OCI-M2 (cell line): Measurements from ENCODE around the gene NSD2.
A peak's percentile ranks its signal among the peaks of the same experiment; 100 is the strongest.
"Not testable (repeated sequence)": the region's sequence is repeated elsewhere in the genome, so short reads cannot be mapped to it uniquely, and the experiment has no call there.

Source experiments
- DNase-seq: peaks from one replicate; lab custom pipeline; 2025; ENCODE audit not compliant: unreplicated experiment; lab: John Stamatoyannopoulos, UW

Gene NSD2

GRCh38 chr4:1898007-1898406, 26.8 kb downstream of the NSD2 start:
- DNase-seq, result no peak

DNA sequence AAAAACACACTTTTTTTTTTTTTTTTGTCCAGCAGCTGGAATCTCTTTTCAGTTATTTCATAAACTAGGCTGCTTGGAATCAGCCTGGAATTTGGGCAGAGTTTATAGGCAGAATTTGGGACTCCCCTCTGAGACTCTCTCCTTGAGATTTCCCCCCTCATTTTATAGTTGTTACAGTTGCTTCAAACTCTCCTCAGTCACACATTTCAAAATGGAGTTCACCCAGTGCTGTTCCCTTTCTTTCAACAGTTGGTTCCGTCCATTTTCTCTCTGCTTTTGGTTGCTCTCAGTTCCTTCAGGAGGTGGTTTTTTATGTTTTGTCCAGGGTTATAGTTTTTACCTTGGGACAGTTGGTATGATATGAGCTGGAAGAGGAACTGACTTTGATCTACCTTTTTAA, 27.5 kb downstream of the NSD2 start:
- no peak for DNase-seq

GRCh38 chr4:1899149-1900086, 28.2 kb downstream of the NSD2 start:
- DNase-seq, result peak; percentile 36

GRCh38 chr4:1900087-1900433, 28.9 kb downstream of the NSD2 start:
- DNase-seq, result no peak

- DNase-seq, result no peak
These were observed 29.4 kb downstream of the NSD2 start for GRCh38 chr4:1900624-1901023.

GRCh38 chr4:1901127-1901526, 29.9 kb downstream of the NSD2 start:
- no peak for DNase-seq

GRCh38 chr4:1902243-1902642, 31.1 kb downstream of the NSD2 start:
- no peak for DNase-seq

DNA sequence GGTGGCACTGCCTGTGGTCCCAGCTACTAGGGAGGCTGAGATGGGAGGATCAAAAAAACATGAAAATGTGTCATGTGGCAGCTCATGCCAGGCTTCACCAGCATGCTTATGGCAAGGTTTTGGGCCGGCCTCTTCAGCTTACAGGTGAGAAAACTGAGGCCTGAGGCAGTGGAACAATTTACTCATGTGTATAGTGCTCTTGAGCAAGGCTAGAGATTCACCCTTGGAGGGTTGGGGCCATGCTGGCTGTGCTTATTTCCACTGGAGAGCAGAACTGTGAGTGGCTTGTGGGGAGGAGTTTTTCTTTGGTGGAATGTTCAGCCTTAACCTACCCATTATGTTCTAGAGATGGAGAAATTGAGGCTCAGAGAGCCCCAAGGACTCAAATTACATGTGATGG, 31.8 kb downstream of the NSD2 start:
- DNase-seq, result no peak

DNA sequence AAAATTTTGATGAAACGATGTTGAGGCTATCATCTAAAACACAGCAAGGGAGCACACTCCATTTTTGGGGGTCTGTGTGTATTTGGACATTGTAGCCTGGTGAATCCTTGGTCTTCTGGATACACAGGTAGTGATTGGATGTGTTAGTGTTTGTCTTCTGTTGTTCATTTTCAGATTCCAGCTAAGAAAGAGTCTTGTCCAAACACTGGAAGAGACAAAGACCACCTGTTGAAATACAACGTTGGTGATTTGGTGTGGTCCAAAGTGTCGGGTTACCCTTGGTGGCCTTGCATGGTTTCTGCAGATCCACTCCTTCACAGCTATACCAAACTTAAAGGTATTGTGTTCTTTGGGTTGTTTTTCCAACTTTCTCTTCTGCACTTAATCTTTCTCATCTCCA, 32.8 kb downstream of the NSD2 start:
- no peak for DNase-seq

DNA sequence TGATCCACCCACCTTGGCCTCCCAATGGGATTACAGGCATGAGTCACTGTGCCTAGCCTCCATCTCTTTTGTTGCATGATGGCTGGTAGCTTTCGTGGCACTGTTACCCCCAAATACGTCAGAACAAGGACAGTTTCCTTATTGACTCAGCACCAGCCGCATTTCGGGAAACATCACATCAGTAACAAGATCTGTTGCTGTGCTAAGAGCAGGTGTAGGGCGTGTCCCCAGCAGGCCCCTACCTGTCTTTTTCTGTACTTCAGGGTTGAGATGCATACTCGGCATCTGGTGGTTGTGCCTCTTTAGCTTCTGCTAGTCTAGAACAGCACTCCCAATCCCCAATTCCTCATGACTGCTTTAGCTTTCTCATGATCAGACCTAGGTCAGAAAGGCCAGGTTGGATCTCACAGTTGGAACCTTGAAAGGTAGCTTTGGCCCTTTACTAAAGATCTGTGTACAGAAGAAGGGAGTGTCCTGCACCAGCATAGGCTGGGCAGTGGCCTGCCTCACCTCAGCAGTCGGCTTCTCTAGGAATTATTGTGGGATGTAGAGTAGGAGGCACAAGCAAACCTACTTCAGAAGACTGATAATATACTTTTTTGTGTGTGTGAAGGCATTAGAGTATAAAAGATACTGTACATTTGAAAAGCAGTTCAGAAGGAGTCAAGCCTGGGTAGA, 36.8 kb downstream of the NSD2 start:
- no peak for DNase-seq

DNA sequence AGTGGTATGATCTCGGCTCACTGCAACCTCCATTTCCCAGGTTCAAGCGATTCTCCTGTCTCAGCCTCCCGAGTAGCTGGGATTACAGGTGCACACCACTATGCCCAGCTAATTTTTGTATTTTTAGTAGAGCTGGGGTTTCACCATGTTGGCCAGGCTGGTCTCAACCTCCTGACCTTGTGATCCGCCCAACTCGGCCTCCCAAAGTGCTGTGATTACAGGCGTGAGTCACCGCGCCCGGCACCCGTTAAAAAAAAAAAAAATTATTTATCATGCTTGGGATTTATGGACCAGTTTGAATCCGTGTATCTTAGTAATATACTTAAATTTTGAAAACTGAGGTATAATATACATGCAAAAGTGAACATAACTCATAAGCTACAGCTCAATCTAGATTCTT, 38.5 kb downstream of the NSD2 start:
- not testable (repeated sequence) for DNase-seq

DNA sequence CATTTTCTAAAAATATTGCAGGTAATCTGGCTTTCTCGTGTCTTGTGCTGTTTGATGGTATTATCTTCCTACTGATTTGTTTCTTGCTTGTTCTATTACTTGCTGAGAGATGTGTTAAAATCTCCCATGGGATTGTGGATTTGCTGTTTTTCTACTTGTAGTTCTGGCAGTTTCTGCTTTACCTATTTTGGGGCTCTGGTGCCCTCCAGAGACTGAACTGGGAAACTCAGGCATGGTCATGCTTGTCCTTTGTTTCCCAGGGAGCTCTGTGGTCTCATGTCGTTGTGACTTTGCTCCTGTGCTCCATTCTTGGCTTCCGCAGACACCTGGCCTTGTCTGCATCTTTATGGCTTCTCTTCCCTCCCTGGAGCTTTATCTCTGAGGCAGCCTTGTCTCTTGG, 39.5 kb downstream of the NSD2 start:
- no peak for DNase-seq

- DNase-seq, result not testable (repeated sequence)
These were observed 40.1 kb downstream of the NSD2 start for GRCh38 chr4:1911316-1911715.

GRCh38 chr4:1922821-1923220, 51.6 kb downstream of the NSD2 start:
- no peak for DNase-seq

- DNase-seq, result no peak
These were observed 56.5 kb downstream of the NSD2 start for GRCh38 chr4:1927675-1928074.

DNA sequence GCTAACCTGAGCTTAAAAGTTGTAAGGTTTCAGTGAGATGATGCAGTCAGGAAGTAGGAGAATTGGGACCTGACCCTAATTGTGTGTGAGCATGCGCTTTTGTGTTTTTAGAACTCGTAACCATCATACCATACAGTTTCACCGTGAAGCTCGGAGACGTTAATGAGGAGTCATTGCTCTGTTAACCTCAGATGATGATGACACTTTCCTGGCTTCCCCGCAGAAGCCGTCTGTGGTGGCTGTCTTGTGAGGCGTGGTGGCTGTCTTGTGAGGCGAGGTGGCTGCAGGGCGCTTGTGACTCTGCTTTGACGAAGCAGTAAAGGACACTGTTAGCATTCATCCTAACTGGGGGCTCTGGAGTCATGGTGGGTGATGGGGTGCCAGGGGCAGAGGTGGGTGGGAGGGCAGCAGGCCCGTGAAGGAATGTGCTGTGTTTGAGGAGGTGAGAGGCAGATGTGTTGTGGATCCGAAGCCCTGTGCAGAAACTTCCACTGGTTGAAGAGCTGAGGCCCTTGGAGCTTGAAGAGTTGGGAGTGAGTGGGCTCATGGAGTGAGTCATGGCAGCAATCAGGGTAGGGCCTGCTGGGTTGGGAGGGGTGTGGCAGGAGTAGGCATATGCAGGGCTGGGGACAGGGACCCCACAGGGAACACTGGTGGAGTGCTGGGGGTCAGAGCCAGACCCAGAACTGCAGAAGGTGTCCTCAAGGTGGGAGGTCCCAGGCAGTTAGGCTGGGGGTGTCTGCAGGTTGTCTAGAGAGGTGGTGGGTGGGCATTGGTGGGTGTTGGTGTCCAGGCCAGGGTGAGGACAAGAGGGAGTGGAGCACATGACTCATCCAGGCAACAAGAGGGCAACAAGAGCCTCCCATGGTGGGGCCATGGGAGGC, 57.4 kb downstream of the NSD2 start:
- DNase-seq, result no peak

GRCh38 chr4:1932736-1933135, 61.5 kb downstream of the NSD2 start:
- DNase-seq, result no peak

- DNase-seq, result no peak
These were observed 62.5 kb downstream of the NSD2 start for GRCh38 chr4:1933700-1934099.

DNA sequence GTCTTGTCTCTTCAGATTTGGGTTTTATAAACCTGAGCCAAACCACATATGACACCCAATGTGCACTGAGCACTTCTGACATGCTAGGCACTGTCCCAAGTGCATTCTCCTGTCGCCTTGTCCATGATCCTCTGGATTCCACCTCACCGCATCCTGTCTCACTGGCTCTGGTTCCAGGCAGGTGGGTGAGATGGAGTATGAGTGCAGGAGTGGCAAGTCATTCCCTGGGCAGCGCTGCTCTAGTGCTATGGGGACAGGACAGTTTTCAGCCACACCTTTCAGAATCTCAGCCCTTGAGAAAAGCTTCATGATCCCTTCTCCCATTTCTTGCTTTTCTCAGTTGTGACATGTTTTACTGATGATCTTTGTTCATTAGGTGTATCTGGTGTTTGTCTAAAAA, 66.4 kb downstream of the NSD2 start:
- DNase-seq, result no peak

DNA sequence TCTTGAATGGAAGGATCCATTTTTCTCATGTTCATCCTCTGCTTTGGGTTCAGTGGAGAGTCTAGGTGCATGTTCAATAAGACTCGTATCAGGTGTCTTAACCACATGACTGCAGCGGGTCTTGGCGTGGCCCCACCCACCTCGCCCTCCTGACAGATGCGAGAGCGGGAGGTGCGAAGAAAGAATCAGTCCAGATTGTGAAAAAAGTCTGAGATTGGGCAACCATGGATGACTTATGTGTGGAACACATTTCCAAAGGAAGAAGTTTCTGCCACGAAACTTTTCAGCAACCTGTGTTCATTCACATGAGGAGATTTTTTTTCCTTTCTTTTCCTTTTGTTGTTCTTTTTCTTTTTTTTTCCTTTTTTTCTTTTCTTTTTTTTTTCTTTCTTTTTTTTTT, 66.8 kb downstream of the NSD2 start:
- no peak for DNase-seq

GRCh38 chr4:1939664-1940509, 68.7 kb downstream of the NSD2 start:
- no peak for DNase-seq
